Right lobe of liver (tissue), 6 donors: Measurements from ENCODE around the gene LARP7. TPM values are rescaled to one million over a fixed set of nuclear protein-coding genes. Genes with fewer than 3 reads are reported as not detected.
"Not testable (repeated sequence)": the region's sequence is repeated elsewhere in the genome, so short reads cannot be mapped to it uniquely, and the experiment has no call there.

Experiments used
- ATAC-seq, 4 donors: fragments of 200-7000 bp; cut with Tn5 transposase; one replicate each; pipeline ENCODE4 v1.9.1; 2020; ENCODE audit warnings: mild to moderate bottlenecking in 4 of 4, moderate library complexity in 4 of 4
- DNase-seq, 3 donors: peaks; one replicate each; pipeline ENCODE4 v3.0.0-alpha.2; 2020
- H3K27ac ChIP-seq, 3 donors: fragments of 200-600 bp; one replicate each; pipeline ENCODE4 v1.8.0; 2022
- H3K27me3 ChIP-seq, 2 donors: fragments of 200-600 bp; one replicate each; pipeline ENCODE4 v1.8.0; 2022
- H3K36me3 ChIP-seq, 4 donors: fragments of 200-600 bp; sonication (generic) in 1 of 4; one replicate each; pipeline versions ENCODE4 v1.5.1 to v1.8.0; 2017 to 2022; ENCODE audit warnings: control low read depth in 1 of 4
- H3K4me1 ChIP-seq, 4 donors: fragments of 200-600 bp; sonication (generic) in 1 of 4; one replicate each; pipeline versions ENCODE4 v1.5.1 to v1.8.0; 2017 to 2022; ENCODE audit warnings: control low read depth in 1 of 4
- H3K4me3 ChIP-seq, 3 donors: fragments of 200-600 bp; one replicate each; pipeline ENCODE4 v1.8.0; 2022
- H3K9me3 ChIP-seq, 4 donors: fragments of 200-600 bp; sonication (generic) in 1 of 4; one replicate each; pipeline versions ENCODE4 v1.5.1 to v1.8.0; 2017 to 2022; ENCODE audit warnings: control low read depth in 1 of 4
- CTCF ChIP-seq, 4 donors: fragments of 200-600 bp in 3 of 4; fragments of 450-650 bp in 1 of 4; IDR thresholded peaks; one replicate each; pipeline versions ENCODE4 v1.5.1 to v1.8.0; 2016 to 2022; ENCODE audit warnings: antibody characterized with exemption in 4 of 4, mild to moderate bottlenecking in 2 of 4
- POLR2A ChIP-seq: fragments of 450-650 bp; IDR thresholded peaks from one replicate; pipeline ENCODE4 v1.6.1; 2017; ENCODE audit warnings: antibody characterized with exemption, mild to moderate bottlenecking
- WGBS: methylation state at CpG from one replicate; pipeline ENCODE4 v1.1.6; 2018; ENCODE audit warnings: low coverage, low lambda C conversion rate; ENCODE audit not compliant: insufficient coverage; ENCODE audit errors: missing lambda C conversion rate; 5-methylcytosine and 5-hydroxymethylcytosine counted together
- intact Hi-C, 2 donors: fragments of 100-400 bp; cut with DNase I; formaldehyde crosslinking; loops; one replicate each; pipeline versions ENCODE4 v1.11.2 to v1.14.1; 2022
- total RNA-seq, 6 experiments: library from RNA; depleted of rRNA in 2 of 6; stranded (reverse); fragments of >200 nt in 2 of 6; fragmentation: NEBNext Ultra II Directional in 3 of 6; extraction: Animal tissue kit (Norgen Biotek cat#: 25700) in 3 of 6; gene quantifications; one replicate each; pipeline versions ENCODE4 v1.1.0 to v1.2.4, GENCODE V29; 2016 to 2023
- donor health status: DM: no; HTN: yes; CAD: no.
- donor health status: DM: no; HTN: no; CAD: no.
- donor health status: DM: no; HTN: no; CAD: no.
- donor health status: DM: no; HTN: yes; CAD: no.
- donor health status: DM: no; HTN: yes; CAD: no.

The LARP7 gene
- total RNA-seq, 6 experiments from 2014 or later, result 12.7 to 28.8 (median 20.4) TPM

- peaks cover 3 to 88% (median 31%) of the 10 kb centered on the region in 4 donors for H3K36me3 ChIP-seq
- H3K4me1 ChIP-seq, result no peaks in the 10 kb centered on the region
- ATAC-seq (no peak), DNase-seq (no peak)
- no peak overlapping the region for H3K27ac ChIP-seq
- H3K27me3 ChIP-seq, result no peaks in the 10 kb centered on the region
- no peak overlapping the region for H3K4me3 ChIP-seq
- no peaks in the 10 kb centered on the region for H3K9me3 ChIP-seq
- intact Hi-C loops, result no loop called here
- no peak for TF ChIP-seq CTCF (IDR thresholded peaks at IDR 0.05)
- no peak for TF ChIP-seq POLR2A
- 40% methylated on average over 2 of the region's 2 CpGs for WGBS
These were observed 12.1 kb downstream of the LARP7 start for GRCh38 chr4:112649055-112649408.

GRCh38 chr4:112650332-112650731 is 13.4 kb downstream of the LARP7 start:
- WGBS, result 73% methylated on average over 4 of the region's 4 CpGs
- TF ChIP-seq CTCF (IDR thresholded peaks at IDR 0.05) (no peak), POLR2A (no peak)
- Histone ChIP-seq H3K27me3 (no peaks in the 10 kb centered on the region), H3K9me3 (no peaks in the 10 kb centered on the region), H3K27ac (no peak overlapping the region), H3K4me3 (no peak overlapping the region), H3K36me3 (peaks cover 3 to 91% (median 35%) of the 10 kb centered on the region in 4 donors), H3K4me1 (no peaks in the 10 kb centered on the region)
- ATAC-seq, result no peak
- intact Hi-C loops, result no loop called here
- no peak for DNase-seq

- DNase-seq (no peak), ATAC-seq (no peak)
- Histone ChIP-seq H3K36me3 (peaks cover 3 to 91% (median 30%) of the 10 kb centered on the region in 4 donors), H3K27ac (no peak overlapping the region), H3K4me1 (no peaks in the 10 kb centered on the region), H3K27me3 (no peaks in the 10 kb centered on the region), H3K4me3 (no peak overlapping the region), H3K9me3 (no peaks in the 10 kb centered on the region)
- intact Hi-C loops, result no loop called here
- TF ChIP-seq CTCF (IDR thresholded peaks at IDR 0.05), result no peak
- no peak for TF ChIP-seq POLR2A
These were observed 14.7 kb downstream of the LARP7 start for GRCh38 chr4:112651641-112652040.

GRCh38 chr4:112652216-112652615 is 15.3 kb downstream of the LARP7 start:
- TF ChIP-seq POLR2A, result no peak
- TF ChIP-seq CTCF (IDR thresholded peaks at IDR 0.05), result no peak
- intact Hi-C loops, result no loop called here
- ATAC-seq (no peak), DNase-seq (no peak)
- H3K4me1 ChIP-seq, result no peaks in the 10 kb centered on the region
- 50% methylated on average over 1 of the region's 1 CpG for WGBS
- H3K27ac ChIP-seq, result no peak overlapping the region
- H3K4me3 ChIP-seq, result no peak overlapping the region
- no peaks in the 10 kb centered on the region for H3K27me3 ChIP-seq
- peaks cover 2 to 90% (median 29%) of the 10 kb centered on the region in 4 donors for H3K36me3 ChIP-seq
- H3K9me3 ChIP-seq, result no peaks in the 10 kb centered on the region

- Histone ChIP-seq H3K4me3 (no peak overlapping the region), H3K27me3 (no peaks in the 10 kb centered on the region), H3K36me3 (peaks cover 0 to 78% (median 20%) of the 10 kb centered on the region in 4 donors), H3K27ac (no peak overlapping the region), H3K9me3 (no peaks in the 10 kb centered on the region), H3K4me1 (no peaks in the 10 kb centered on the region)
- TF ChIP-seq CTCF (IDR thresholded peaks at IDR 0.05) (no peak), POLR2A (no peak)
- no peak for ATAC-seq
- intact Hi-C loops, result no loop called here
- DNase-seq, result no peak
- 88% methylated on average over 5 of the region's 5 CpGs for WGBS
These were observed 18.3 kb downstream of the LARP7 start for GRCh38 chr4:112655270-112655669.

GRCh38 chr4:112656115-112656514 is 19.2 kb downstream of the LARP7 start:
- H3K27me3 ChIP-seq, ATAC-seq, H3K9me3 ChIP-seq, H3K4me1 ChIP-seq, intact Hi-C loops, DNase-seq, H3K27ac ChIP-seq, H3K4me3 ChIP-seq: not testable (repeated sequence)
- H3K36me3 ChIP-seq, result peaks cover 0 to 70% (median 19%) of the 10 kb centered on the region in 4 donors
- WGBS, result 100% methylated on average over 3 of the region's 5 CpGs
